HG02763 (cell line): ENCODE data around the gene RPL27A.

ENCODE experiments used
- ATAC-seq: cut with Tn5 transposase; IDR thresholded peaks from one replicate; pipeline ENCODE4 v1.9.1; 2021; ENCODE audit warnings: mild to moderate bottlenecking, moderate library complexity; ENCODE audit not compliant: unreplicated experiment

Gene RPL27A

GRCh38 chr11:8720352-8720751 lies 37.8 kb downstream of the RPL27A start:
- no peak for ATAC-seq

- ATAC-seq: no peak
Measured at GRCh38 chr11:8720868-8721608, 38.4 kb downstream of the RPL27A start.

GRCh38 chr11:8721609-8722500 lies 39.3 kb downstream of the RPL27A start:
- ATAC-seq: no peak

DNA sequence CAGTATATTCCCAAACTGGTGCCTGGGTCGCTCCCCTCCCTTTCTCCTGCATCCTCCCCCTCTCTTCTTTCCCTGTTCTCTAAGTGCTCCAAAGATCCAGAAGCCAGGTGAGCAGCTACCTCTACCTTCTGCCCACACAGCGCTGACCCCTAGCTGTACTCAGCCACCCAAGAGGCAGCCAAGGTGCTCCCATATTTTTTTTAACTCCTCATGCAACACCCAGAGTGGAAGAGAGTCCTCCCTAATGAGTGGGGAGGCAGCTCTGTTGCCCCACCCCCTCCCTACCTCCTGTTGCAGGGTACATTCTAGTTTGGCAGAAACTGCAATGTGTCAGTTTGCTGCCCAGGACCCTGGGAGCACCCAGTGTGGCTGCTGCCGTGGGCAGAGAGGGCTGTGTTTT lies 40.2 kb downstream of the RPL27A start:
- no peak for ATAC-seq

- ATAC-seq: no peak
Measured at GRCh38 chr11:8723711-8724110, 41.1 kb downstream of the RPL27A start.

DNA sequence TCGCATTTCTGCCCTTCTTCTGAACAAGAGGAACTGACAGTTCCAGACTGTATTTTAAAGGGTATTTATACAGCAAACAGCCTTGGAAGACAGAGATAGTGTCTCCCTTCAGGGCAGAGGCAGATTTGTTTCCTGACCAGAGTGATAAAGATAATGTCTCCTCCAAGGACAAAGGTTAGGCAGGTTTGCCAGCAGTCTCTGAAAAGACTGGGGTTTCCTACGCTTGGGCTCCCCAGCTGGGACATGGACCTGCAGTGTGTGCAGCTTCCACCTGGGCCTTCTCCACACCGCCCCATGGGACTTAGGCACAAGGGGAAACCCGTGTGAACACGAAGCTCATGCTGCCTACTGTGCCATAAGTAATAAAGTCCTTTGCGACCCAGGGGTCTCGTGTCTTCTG lies 42.1 kb downstream of the RPL27A start:
- ATAC-seq: no peak

GRCh38 chr11:8726395-8726794 lies 43.8 kb downstream of the RPL27A start:
- ATAC-seq: no peak

- no peak for ATAC-seq
Measured at GRCh38 chr11:8728563-8728962, 46.0 kb downstream of the RPL27A start.

DNA sequence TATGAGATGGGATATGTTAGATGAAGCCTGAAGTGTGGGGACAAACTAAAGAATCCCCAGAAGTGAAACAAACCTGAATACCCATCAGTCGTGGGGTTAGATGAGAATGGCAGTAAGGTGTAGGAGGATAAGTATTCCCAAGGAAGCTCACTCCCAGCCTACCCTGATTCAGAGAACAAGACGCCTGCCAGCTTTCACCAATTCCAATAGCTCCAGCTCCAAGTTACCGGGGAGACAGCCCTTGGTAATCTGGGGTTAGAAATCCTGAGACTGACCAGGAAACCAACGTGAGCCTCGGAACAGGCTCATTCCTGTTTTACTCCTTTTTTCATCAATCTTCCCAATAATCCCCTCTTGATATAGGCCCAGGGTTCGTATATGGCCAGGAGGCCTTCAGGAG lies 46.5 kb downstream of the RPL27A start:
- no peak for ATAC-seq

- no peak for ATAC-seq
Measured at GRCh38 chr11:8729837-8730696, 47.5 kb downstream of the RPL27A start.

DNA sequence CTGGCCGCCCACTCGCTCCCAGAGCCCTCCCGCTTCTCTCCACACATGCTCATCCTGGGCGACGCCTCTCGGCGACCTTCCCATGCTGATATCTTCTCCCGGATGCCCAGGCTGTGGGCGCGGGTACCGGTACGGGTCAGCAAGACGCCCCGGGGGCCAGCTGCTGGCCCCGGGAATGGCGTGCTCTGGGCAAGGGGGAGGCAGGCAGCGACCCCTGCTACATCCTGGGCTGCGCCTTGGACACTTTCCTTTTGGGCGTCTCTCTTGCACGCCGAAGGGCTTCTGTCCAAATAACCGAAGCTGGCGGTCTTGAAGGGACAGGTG lies 48.1 kb downstream of the RPL27A start:
- no peak for ATAC-seq

DNA sequence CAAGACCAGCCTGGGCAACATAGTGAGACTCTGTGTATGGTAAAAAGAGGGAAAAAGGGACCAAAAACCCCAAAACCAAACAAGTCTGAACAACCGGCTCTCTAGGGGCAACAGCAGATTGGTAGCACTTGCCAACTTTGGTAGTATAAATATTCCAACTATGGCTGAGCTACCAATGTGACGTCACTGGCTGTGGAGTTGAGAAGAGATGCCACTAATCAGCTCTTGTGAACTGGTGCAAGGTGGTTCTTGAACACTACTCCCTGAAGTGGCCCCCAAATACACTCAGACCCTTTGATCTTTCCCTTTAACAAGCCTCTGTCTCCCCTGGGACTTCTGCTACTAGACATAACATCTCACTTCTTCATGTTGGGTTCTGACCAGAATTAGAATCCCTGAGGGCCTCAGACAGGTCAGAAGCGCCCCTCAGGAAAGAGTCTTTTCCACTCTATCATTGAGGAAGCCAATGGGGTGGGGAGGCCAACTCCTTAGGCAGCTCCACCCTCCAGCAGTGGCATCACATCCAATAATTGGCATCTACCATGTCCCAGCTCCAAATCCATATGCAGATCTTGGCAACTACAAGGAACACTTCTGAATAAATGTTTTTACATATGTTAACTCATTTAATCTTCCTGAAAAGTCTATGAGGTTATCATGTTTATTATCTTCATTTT lies 49.2 kb downstream of the RPL27A start:
- ATAC-seq: peak; percentile 3

- peak; percentile 88 for ATAC-seq
Measured at GRCh38 chr11:8732324-8732670, 49.7 kb downstream of the RPL27A start.

- no peak for ATAC-seq
Measured at GRCh38 chr11:8732748-8733241, 50.2 kb downstream of the RPL27A start.

DNA sequence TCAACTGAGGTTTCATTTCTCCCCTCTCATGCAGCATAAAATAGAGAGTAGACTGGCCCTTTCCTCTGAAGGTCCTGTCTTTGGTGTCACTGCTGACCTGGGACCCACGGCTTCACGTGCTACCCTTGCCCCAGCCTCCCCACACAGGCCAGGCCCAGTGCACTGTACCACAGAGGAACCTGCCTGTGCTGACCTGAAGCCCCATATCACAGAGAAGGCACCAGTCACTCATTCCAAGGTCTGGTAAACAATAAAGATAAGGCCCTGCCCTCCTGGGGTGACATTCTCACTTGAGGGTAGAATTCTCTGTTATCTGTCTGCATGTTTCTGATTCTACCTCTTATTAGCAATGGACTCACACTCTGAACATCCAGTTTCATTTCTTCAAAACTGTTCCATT lies 51.3 kb downstream of the RPL27A start:
- no peak for ATAC-seq

DNA sequence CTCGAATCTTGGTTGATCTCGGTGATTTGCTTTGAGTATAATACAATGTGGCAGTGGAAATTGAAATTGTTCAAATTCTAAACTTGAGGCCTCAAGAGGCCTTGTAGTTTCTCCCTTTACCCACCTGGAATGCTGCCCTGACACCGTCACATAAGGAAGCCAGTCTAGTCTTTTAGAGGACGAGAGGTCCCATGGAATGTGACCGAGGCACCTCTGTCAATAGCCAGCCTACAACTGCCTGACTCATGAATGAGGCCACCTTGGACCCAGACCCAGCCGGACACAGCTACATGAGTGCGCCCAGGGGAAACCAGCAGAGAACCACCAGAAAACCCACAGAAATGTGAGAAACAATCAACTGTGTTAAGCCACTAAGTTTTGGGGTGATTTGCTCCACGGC lies 52.5 kb downstream of the RPL27A start:
- no peak for ATAC-seq

- ATAC-seq: no peak
Measured at GRCh38 chr11:8739309-8739793, 56.8 kb downstream of the RPL27A start.
